ENCODE results near the gene CDR2.
"Not testable (repeated sequence)": the region's sequence is repeated elsewhere in the genome, so short reads cannot be mapped to it uniquely, and the experiment has no call there.

The CDR2 gene

DNA sequence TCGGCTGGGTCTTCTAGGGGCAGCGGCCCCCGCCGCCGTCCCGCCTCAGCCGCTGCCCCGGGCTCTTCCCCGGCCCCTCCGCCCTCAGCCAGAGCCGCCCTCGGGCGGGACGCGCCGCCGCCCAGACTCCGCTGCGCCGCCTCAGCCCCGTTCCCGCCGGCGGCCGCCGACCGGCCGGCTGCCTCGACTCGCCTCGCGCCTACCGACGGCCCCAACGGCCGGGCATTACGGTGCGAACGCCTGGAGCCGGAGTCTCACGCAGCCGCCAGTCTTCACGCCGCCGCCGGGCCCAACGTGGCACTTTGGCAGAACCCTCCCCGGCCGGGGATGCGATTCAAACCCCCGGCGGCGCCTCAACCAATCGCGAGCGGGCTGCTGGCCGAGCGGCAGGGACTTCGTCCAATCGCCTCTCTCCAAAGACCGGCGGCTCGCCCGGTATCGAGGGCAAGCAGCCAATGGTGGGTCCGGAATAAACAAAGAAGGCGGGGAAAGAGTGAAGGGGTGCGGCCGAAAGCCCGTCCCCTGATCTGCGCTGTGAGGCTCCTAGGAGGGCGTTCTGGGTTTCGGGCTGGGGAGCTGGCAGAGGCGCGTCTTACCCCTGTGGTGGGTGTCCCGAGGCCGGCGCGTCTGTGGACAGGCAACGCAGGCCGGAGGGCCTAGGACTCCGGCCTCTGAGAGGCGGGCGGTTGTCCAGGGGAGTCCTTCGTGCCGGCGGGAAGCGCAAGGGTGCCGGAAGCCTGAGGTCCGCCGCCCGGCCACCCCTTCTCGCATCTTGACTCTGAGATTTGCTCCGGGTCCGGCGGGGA is at the start of gene CDR2:
CDR2 (minus strand) TSS at position 309 of the 806 bp plus-strand sequence. CDS start 310 bp downstream, outside the sequence.
- DNase-seq (ENCODE audit: low read depth, low spot score): peak; percentile 82

DNA sequence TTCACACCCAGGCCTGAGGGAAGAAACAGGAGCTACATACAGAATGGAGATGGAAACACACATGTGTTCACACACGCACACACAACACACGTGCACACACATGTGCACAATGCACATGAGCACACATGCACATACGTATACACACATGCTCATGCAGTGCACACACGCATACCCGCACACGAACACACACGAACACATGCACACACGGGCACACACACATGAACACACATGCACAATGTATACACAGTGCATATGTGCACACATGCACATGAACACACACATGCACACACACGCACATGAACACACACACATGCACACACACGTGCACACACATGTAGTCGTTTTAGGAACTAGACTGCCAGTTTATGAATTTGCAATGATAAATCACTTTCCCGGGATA is 49.3 kb upstream of the CDR2 start:
- DNase-seq (ENCODE audit: low read depth, low spot score): no peak

DNA sequence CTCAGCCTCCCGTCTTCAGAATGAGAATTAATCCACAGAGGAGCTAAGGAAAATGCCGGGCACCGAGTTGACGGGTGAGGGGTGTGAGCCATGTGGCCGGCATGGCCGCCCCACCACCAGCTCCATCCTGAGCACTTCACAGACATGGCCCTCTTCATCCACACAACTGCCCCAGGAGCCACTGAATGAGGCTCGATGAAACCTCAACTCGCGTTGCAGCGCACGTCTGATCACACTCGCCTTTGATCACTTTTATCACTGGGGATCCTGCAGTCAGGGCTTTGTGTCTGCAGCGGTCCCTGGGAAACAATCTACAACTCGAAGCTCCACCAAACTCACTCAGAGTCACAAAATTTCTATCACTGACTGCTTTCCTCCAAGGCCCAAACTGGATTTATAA is 46.7 kb upstream of the CDR2 start:
- DNase-seq (ENCODE audit: low read depth, low spot score): no peak

DNA sequence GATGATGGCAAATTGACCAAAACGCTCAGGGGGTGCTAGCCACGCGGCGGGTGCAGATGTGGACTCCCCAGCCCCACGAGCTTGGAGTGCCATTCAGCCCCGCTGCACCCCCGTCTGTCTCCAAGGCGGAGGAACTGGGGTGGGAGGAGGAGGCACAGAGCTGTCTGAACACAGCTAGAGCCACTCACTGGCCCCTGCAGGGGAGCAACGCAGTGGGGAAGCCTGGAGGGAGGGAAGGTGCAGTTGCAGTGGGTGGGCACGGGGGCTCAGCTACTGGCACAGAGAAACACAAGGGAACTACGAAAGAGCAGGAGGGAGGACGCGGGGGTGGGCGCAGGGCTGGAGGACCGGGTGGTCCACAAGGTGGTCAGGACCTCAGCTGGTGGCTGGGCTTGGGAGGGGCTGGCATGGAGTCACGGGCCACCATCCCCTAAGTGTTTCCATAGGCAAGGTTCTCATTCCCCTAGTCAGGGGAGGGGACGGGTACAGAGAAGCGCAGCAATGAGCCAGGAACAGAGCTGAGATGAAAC is 46.3 kb upstream of the CDR2 start:
- no peak for DNase-seq (ENCODE audit: low read depth, low spot score)

DNA sequence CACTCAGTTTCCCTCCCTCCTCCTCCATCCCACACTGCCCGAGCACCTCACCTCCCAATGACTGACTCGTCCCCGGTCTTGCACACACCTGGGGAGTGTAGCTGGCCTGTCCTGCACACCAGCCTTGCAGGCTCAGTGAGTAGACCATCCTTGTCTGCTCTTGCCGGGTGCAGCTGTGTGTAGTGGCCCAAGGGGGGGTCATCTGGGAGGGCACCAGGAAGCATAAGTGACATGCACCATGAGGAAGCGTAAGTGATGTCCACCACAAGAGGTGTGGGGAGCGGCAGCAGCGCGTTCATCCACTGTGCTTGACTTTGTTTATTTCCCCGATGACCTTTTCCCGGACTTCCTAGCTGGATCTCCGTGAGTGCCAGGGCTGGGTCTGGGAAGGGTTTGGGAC is 45.5 kb upstream of the CDR2 start:
- no peak for DNase-seq (ENCODE audit: low read depth, low spot score)

DNA sequence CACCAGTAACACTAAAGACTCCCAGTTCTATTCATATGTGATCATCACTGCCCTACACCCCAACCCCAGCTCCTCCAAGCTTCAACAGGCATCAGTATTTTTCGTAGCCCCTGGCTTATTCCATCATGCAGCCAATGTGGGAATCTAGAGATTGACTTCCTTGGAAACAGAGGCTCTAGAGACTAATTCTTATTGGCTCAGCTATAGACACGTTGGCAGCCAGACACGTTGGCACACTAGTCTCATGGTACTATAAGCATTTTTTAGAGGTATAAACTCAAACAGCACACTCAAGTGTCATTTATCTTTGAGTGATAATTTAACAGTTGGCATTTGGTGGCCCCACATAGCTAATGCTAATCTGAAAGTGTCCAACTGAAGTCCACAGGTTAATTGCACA is 44.4 kb upstream of the CDR2 start:
- no peak for DNase-seq (ENCODE audit: low read depth, low spot score)

DNA sequence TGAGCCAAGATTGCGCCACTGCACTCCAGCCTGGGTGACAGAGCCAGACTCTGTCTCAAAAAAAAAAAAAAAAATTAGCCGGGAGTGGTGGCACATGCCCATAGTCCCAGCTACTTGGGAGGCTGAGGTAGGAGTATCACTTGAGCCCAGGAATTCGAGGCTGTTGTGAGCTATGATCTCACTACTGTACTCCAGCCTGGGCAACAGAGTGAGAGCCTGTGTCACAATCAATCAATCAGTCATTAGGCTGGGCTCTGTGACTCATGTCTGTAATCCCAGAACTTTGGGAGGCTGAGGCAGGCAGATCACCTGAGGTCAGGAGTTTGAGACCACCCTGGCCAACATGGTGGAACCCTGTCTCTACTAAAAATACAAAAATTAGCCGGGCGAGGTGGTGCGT is 43.4 kb upstream of the CDR2 start:
- DNase-seq (ENCODE audit: low read depth, low spot score): not testable (repeated sequence)

DNA sequence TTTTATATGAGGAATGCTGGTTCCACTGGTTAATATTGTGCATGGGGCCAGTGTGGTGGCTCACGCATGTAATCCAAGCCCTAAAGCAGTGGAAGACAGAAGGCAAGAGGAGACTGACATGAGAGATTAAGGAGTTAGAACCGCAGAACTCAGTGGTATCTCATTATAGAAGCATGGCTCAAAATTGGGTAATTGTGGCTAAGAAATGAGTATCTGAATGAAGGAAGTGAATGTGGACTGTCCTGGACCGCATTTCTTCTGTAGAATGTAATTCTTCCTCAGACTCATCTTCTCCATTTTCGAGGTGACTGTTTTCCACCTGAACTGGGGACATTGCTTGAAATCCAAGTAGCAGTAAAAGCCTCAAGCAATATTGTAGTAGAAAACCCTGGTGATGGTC is 42.6 kb upstream of the CDR2 start:
- DNase-seq (ENCODE audit: low read depth, low spot score): no peak

DNA sequence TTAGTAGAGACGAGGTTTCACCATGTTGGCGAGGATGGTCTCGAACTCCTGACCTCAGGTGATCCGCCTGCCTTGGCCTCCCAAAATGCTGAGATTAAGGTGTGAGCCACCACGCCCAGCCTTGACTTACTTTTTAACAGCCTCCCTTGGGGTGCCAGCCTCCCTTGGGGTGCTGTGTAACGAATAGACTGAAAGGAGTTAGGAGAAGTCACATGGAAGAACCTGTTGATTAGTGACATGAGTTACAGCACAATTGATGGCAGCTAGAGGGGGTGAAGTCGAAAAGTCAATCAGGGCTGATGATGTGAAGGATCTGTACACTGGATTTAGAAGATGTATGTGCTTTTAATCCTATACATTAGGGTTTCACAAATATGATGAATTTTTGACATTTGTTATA is 39.4 kb upstream of the CDR2 start:
- no peak for DNase-seq (ENCODE audit: low read depth, low spot score)

DNA sequence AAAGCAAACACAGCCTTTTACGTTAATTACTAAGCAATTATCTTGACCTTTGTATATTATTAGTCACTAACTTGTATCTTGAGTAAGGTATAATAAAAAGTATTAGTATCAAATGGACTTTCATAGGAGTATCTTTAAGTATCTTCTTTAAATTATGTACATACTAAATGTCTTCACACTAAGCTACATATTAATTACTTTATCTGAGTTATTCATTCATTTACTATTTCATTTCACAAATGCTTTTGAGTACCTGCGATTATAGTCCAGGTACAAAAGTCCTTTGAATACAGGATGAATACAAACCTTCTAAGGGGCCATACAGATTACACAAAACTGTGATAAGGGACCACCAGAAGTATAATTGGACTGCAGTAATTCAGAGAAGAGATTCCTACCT is 33.1 kb upstream of the CDR2 start:
- DNase-seq (ENCODE audit: low read depth, low spot score): no peak

DNA sequence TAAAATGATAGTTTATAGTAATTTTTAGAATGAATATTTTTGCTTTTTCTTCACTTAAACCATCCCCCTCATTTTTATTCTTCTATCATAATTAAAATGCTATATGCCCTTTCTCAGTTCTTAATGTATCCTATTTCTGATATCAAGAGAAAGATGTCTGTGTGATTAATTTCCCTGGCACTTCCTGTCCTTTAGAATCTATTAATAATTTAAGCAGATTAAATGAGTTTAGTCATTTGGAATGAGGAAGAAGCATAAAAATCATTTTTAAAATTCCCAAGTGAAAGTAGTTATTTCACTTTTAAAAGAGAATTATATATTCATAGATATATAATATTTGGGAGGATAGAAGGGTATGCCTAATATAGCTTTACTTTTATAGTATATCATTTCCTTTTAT is 27.8 kb upstream of the CDR2 start:
- no peak for DNase-seq (ENCODE audit: low read depth, low spot score)

DNA sequence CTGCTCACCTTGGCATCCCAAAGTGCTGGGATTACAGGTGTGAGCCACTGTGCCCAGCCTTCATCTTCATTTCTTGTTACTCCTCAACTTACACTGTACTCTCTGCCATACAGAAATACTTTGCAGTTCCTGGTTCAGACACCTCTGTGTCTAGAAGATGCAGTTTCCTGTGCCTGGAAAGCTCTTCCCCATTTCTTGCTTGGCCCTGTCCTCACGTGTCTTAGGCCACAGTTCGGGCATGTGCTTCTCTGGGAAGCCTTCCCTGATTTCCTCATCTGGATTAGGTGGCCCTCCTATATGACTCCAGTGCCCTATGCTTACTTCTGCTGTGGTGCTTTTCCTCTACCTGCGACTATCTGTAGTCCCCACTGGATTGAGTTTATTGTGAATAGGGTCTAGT is 26.5 kb upstream of the CDR2 start:
- no peak for DNase-seq (ENCODE audit: low read depth, low spot score)

DNA sequence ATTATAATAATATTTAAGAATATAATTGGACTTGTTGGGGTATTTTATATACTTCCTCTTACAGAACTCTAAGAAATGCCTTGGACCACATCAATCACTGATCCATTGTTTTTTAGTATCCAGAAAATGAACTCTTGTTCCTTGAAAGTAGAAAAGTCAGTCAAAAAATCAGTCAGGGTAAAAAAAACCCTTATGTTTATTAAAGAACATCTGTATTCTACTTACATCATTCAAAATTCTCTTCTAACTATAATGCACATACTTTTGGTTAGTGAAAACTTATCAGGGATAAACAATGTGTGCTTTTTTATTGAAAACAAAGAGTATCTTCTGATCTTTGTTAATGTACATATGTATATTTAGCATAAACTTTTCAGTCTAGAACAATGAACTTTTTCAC is 23.5 kb upstream of the CDR2 start:
- no peak for DNase-seq (ENCODE audit: low read depth, low spot score)

DNA sequence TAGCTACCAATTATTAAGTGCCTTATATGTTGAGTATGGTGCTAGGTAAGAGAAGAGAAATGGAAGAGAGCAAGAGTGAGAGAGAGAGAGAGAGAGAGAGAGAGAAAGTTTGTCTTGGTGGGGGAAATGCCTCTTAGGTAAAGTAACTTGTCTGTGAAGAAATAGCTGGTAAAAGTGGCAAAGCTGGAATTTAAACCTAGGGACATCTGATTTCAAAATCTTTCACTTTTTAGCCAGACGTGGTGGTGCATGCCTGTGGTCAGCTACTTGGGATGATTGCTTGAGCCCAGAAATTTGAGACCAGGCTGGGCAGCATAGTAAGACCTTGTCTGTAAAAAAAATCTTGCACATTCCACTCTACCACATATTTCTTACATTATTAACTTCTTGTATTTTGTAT is 23.0 kb upstream of the CDR2 start:
- peak; percentile 20 for DNase-seq (ENCODE audit: low read depth, low spot score)

DNA sequence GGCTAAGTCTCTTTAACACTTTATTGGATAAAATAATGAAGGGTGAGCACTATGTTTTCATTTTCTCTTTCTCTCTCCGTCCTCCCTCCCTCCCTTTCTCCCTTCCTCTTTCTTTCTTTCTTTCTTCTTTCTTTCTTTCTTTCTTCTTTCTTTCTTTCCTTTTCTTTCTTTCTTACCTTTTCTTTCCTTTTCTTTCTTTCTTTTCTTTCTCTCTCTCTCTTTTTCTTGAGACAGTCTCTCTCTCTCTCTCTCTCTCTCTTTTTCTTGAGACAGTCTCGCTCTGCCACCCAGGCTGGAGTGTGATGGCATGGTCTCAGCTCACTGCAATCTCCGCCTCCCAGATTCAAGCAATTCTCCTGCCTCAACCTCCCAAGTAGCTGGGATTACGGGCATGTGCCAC is 21.5 kb upstream of the CDR2 start:
- DNase-seq (ENCODE audit: low read depth, low spot score): no peak

DNA sequence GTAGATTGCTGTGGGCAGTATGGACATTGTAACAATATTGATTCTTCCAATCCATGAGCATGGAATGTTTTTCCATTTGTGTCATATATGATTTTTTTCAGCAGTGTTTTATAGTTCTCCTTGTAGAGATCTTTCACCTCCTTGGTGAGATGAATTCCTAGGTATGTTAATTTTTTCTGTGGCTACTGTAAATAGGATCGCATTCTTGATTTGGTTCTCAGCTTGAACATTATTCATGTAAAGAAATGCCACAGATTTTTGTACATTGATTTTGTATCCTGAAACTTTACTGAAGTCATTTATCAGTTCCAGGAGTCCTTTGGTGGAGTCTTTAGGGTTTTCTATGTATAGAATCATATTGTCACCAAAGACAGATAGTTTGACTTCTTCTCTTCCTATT is 19.7 kb upstream of the CDR2 start:
- DNase-seq (ENCODE audit: low read depth, low spot score): no peak

DNA sequence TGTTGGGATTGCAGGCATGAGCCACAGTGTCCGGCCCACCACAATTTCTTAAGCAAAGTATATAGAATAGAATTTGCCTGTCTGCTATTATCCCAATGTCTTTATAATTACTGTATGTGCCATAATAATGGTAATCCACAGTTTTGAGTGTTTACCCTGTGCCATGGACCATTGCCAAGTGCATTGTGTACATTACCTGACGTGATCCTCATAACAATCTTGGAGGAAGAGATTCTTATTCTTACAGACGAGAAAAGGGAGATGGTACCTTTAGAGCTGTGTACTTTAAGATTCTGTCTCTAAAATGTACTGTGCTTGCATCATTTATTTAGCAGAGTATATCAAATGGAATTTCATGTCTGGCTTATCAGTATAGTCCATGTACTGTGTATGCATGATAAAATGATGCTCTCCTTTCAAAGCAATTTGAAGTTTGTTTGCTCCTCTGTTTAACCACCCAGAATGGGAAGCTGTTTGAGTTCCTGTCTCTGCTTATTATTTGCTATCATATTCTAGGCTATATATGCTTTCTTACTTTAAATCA is 13.8 kb upstream of the CDR2 start:
- no peak for DNase-seq (ENCODE audit: low read depth, low spot score)

DNA sequence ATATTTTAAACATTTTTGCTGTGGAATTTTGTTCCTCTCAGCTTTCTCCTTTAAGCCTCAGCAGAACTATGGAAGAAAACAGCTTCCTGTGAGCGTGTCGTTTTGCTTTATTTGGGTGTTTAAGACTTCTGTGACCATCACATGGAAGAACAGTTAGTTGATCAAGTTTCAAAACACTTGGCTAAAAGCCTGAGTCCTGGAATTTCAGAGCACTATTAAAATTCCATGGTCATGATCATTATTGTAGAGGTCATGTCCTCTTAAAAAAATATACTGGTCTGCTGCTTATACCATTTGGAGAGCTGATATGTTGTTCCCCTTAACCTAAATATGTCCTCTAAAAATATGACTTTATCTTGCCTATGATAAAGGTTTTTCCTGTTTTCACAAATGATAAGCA is 12.6 kb upstream of the CDR2 start:
- DNase-seq (ENCODE audit: low read depth, low spot score): peak; percentile 30

DNA sequence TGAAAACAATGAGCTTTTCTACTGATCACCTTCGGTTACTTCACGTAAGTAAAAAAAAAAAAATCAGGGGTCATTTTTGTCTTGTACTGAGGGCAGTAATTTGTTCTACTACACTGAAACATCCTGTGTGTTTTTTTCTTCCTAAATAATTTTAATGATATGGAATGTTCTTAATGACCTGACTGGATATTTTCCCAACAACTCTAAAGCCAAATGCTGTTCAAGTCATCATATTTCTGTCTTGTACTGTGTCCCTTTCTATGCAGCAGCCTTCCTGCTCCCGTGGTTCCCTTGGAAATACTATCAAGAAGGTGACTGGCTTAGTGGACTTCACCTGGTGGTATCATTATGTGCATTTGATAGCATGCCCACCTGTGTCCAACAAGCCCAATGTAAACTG is 10.8 kb upstream of the CDR2 start:
- DNase-seq (ENCODE audit: low read depth, low spot score): no peak

DNA sequence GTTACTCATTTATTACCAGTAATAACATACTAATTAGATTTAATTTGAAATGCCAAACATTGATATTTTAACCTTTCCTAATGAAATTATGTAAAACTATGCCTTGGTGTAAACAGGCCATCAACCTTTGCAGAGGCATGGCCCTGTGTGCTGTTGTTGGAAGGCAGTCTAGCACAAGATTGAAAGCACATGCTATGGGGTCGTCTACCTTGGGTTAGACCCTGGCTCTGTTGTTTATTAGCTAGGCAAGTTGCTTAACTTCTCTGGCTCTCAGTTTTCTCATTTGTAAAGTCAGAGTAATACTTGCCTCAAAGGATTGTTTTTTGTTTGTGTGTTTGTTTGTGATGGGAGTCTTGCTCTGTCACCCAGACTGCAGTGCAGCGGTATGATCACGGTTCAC is 9.4 kb upstream of the CDR2 start:
- DNase-seq (ENCODE audit: low read depth, low spot score): no peak

DNA sequence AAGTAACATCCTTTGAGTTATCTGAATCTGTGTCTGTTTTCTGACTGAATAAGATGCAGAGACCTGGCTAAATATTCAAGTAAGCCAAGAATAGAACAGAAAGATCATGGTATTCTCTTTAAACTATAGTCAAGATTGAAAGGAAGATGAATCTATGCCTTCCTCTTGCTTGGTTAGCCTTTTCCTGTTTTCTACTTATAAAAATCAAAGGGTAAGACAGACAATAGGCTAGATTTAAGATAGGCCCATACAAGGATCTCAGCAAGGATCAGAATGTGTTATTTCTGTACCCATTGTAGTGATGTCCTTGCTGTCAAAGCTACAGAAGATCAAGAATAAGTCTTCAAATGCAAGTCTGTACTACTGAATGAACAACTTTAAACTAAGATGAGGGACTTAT is 7.0 kb upstream of the CDR2 start:
- DNase-seq (ENCODE audit: low read depth, low spot score): no peak

DNA sequence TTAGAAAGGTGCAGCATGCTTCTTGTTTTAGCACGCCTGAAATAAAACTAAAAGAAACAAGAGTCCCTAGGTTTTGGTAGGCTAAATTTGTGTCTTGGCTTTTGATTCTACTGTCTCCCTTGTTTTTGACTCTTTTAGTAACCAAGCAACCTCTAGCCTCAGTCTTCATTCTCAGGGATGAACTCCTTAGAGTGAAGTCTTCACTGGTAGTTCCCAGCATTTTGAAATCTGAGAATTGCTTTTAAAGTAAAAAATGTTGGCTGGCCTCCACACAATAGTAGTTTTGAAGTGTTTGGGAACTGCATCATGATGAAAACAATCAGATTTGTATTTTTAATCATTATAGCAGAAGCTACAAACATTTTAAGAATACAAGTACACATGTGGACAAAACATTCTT is 6.1 kb upstream of the CDR2 start:
- no peak for DNase-seq (ENCODE audit: low read depth, low spot score)

DNA sequence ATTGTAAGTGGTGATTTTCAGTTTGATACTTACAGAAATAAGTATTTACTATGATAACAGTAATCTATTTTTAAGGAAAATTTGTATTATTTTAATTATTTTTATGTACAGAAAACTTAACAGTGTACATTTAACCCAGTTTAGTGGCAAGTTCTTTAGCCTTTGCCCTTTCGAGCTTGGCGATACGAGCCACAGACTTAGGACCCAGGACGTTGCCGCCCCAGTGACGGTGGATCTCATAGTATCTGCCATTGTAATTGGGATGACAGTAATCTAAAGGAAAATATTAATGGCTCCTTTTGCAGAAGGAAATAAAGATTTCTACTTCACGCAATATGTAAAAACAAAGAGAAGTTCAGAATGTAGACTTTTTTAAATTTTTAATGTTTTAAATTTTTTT is 5.2 kb upstream of the CDR2 start:
- DNase-seq (ENCODE audit: low read depth, low spot score): no peak
